COLO829 (cell line): ENCODE data around the gene AKTIP.
"Not testable (repeated sequence)": the region's sequence is repeated elsewhere in the genome, so short reads cannot be mapped to it uniquely, and the experiment has no call there.

ENCODE experiments used
- DNase-seq: peaks from one replicate; pipeline ENCODE4 v3.0.0; 2012; ENCODE audit warnings: low spot score

The AKTIP gene

GRCh38 chr16:53502331-53503269, at the start of gene AKTIP:
Gene AKTIP, minus strand, starts transcription at chr16:53503209. Its CDS starts 2,950 bp downstream, at chr16:53500259.
- DNase-seq, result no peak

- DNase-seq, result peak; percentile 79
Observed at GRCh38 chr16:53549970-53550690, 47.1 kb upstream of the AKTIP start.

DNA sequence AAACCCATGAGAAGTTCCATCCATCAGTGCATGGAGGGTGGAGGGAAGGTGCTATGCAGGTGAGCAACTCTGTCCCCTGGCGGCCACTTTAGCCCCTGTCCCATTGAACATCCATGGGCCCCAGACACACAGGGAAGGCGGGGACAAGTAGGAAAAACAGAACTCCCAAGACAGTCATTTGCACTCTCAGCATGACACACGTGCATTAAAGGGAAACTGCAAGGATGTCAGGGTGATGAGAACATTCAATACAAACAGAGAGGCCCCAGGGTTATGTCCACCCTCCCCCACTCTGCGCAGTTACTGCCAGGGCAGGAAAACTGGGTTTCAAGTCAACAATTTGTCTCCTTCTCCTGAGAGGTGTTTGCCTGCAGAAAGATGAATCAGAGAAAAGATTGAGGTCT, 44.0 kb upstream of the AKTIP start:
- DNase-seq, result no peak

GRCh38 chr16:53545433-53545832, 42.4 kb upstream of the AKTIP start:
- DNase-seq, result peak; percentile 33

DNA sequence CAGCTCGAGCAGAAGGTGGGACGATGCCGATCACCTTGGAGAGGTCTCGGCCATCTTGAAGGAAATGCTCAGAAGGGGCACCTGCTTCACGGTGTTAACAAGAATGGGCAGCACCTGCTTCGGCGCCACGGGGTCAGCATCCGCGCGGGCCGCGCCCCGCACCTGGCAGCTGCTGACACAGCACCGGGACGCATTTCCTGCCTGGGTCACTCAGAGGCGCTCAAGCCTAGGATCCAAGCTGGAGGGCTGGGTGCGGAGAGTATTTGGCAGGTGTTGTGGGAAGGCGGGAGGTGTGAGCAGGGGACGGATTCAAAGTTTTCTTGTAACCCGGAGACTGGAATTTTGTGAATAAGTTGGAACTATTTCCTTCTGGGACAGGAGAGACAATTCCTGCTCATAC, 39.3 kb upstream of the AKTIP start:
- no peak for DNase-seq

DNA sequence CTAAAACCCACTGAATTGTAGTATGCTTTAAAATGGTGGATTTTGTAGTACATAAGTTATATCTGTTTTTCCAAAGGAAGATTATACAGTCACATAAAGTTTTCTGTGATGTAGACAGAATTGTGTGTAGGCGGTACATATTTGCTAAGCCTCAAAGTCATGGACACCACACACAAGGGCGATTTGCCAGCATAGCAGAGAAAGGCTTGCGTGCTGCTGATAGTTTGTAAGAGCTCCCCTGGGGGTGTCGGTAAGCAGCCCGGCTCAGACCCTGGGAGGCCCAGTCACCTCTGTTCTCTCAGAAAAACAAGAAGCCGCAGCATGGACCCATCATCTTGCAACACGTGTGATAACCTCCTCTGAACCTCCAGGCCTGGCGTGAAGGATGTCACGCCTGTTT, 38.3 kb upstream of the AKTIP start:
- no peak for DNase-seq

GRCh38 chr16:53539759-53540718, 37.0 kb upstream of the AKTIP start:
- DNase-seq, result not testable (repeated sequence)

GRCh38 chr16:53539346-53539745, 36.3 kb upstream of the AKTIP start:
- DNase-seq, result not testable (repeated sequence)

- no peak for DNase-seq
Observed at GRCh38 chr16:53537626-53538025, 34.6 kb upstream of the AKTIP start.

DNA sequence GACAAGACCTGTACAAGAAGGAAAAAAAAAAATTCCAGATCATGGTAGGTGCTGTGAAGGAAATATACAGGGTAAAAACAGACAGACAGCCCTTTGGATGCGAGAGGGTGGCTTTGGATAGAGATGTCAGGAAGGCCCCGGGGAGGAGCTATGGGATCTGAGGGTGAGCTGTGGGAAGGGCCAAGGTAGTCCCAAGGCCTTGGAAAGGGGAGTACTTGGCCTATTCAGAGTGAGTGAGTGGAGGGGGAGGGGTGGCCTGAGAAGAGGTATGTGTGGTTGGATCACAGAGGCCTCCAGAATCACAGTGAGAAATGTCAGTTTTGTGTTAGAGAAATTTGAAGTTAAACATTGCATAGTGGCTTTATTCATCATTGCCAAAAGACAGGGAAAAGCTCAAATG, 31.2 kb upstream of the AKTIP start:
- no peak for DNase-seq

DNA sequence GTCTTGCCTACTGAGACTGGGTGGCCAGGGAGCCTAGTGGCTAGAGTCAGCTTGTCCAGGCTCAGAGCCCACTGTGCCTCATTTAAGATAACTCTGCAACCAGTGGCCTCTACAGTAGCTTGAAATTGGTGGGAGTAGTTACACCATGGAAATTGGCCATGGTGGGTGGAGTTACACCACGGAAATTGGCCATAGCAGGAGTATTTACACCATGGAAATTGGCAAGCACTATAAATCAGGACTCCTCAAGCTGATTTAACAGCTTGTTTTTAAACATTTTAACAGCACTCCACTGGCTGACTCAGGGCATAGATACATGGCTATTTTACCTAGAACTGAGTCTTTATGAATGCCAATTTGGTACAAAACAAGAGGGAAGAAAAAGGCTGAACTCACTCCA, 27.7 kb upstream of the AKTIP start:
- DNase-seq, result no peak

- no peak for DNase-seq
Observed at GRCh38 chr16:53530046-53530445, 27.0 kb upstream of the AKTIP start.

- DNase-seq, result no peak
Observed at GRCh38 chr16:53529513-53529912, 26.5 kb upstream of the AKTIP start.

DNA sequence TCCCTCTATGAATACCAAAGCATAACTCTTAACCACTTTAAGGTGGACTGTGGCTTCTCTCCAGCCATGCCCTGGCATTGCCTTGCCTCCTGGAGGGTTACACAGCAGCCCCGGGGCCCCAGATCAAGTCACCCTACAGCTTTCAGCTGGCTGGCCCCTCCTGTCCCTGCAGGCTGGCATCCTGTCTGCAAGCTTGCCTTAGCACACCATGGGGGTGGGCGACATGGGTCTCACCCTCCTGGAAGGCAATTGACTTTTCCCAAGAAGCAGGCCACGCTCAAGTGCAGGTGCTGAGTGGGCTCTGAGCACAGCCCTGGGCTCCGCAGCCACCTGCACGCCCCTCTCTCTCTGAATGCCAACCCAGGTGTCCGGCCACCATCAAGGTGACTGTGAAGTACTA, 25.8 kb upstream of the AKTIP start:
- DNase-seq, result no peak

DNA sequence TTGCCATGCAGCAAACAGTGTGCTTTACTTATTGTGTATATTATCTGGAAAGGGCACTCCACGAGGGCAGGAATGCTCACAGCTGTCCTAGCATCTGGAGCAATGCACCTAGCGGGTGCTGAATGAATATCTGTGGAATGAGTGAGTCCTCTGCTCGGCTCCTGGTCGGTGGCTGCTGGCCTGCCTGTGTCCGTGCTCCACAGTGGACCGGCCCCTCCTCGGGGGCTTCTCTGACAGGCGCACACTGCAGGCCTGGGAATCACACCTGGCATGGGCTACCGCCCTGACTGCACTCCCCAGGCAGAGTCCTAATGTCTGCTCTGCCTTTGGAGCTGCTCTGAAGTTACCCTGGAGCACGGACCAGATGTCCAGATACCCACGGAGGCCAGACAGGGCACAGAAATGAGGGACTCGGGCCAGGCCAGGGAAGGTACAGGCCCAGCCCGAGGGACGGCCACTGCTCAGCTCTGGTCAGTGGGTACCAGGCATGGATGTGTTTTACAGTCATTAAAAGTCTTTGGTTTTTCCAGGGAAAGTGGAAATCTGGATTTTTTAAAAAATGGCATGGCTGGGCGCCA, 21.1 kb upstream of the AKTIP start:
- no peak for DNase-seq

DNA sequence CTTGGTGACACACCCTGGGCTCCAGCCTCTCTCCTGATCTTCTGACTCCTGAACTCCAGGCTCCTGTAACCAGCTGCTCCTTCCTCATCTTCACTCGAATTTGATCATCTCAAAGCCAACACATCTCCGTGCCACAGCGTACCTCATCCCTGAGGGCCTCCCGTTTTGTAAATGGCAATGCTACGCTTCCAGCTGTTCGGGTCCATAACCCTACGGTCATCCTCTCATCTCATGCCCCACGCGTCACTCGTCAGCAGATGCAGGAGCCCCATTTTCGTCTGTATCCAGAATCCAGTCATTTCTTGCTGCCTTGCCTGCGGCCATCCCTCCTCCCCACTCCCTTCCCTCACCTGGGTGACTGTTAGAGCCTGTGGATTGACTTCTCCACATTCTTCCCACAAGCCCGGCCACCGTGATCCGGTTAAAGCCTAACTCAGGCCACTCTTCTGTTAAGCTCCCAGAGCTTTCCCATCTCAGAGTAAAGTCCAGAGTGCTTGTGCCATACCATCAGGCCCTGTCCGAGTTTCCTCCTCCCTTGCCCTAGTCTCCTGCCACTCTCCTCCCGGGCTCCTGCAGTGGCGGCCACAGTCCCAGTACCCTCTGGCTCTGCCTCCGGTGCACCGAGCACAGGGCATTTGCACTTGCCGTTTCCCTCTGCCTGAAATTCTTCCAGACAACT, 20.3 kb upstream of the AKTIP start:
- DNase-seq, result no peak

DNA sequence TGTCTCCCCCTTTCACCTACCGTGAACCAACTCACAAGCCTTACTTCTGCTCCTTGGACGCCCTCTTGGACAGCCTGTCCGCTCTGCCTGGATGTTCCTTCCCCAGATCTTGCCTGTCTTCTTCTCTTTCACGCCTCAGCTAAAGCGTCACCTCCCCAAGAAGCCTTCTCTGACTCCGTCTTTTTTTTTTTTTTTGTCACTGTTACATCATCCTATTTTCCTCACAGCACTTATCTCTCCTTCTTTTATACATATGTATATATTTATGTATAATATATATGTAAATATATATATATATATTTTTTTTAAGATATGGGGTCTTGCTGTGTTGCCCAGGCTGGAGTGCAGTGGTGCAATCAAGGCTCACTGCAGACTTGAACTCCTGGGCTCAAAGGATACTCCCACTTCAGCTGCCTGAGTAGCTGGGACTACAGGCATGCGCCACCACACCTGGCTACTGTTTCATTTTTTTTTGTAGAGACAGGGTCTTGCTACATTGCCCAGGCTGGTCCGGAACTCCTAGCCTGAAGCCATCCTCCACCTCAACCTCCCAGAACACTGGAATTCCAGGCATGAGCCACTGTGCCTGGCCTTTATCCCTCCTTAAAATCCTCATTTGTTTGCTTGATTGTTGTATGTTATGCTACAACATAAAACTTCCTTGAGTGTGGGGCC, 16.5 kb upstream of the AKTIP start:
- DNase-seq, result no peak

- DNase-seq, result peak; percentile 22
Observed at GRCh38 chr16:53518550-53519416, 15.8 kb upstream of the AKTIP start.

GRCh38 chr16:53517851-53518250, 14.8 kb upstream of the AKTIP start:
- no peak for DNase-seq

- no peak for DNase-seq
Observed at GRCh38 chr16:53515811-53516210, 12.8 kb upstream of the AKTIP start.
